ENCODE results near the gene CXCL9.

DNA sequence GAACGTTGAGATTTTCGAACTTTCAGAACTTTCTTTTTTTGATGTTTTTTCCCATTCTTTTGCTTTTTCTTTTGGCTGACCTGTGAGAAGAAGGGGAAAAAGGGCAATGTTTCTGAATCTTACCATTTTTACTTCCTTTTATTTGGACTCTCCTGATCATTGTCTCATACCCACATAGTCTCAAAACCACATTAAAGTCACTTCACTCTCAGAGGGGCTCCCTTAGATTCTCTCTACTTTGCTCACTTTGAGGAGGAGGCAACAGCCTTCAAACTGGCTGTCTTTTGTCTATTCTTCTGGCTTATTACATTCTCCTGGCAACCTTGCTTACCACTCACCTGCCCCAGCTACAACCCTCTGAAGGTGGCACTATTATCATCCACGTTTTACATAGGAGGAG, 3.7 kb downstream of the CXCL9 start:
- TF ChIP-seq, protein P1, sequence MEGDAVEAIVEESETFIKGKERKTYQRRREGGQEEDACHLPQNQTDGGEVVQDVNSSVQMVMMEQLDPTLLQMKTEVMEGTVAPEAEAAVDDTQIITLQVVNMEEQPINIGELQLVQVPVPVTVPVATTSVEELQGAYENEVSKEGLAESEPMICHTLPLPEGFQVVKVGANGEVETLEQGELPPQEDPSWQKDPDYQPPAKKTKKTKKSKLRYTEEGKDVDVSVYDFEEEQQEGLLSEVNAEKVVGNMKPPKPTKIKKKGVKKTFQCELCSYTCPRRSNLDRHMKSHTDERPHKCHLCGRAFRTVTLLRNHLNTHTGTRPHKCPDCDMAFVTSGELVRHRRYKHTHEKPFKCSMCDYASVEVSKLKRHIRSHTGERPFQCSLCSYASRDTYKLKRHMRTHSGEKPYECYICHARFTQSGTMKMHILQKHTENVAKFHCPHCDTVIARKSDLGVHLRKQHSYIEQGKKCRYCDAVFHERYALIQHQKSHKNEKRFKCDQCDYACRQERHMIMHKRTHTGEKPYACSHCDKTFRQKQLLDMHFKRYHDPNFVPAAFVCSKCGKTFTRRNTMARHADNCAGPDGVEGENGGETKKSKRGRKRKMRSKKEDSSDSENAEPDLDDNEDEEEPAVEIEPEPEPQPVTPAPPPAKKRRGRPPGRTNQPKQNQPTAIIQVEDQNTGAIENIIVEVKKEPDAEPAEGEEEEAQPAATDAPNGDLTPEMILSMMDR (conservative IDR thresholded peaks at IDR 0.05 in 1 of 2, IDR thresholded peaks at IDR 0.05 in 1 of 2; ENCODE audit: extremely low read depth in 1 of 2, insufficient read depth in 1 of 2, low read depth in 1 of 2, low read length in 2 of 2), result no peak
- TF ChIP-seq EZH2 (IDR thresholded peaks at IDR 0.05; ENCODE audit: borderline replicate concordance, low read length), result no peak

Measured in mammary epithelial cell (primary cell).